Stimulated activated naive B cell treated with anti-CD40 and anti-IgM and Interleukin-4, amounts not matched to agents 10 μg/mL and 1 μg/mL and 100 μg/mL, for 72 hours (primary cell): ENCODE measurements around the gene PTPRK.

Source experiments
- ATAC-seq, 2 donors: fragments of 150-1000 bp; cut with Tn5 transposase; replicated peaks; 2 replicates each; pipeline ENCODE4 v1.10.0; 2021; ENCODE audit warnings: moderate library complexity in 1 of 2
- DNase-seq: peaks from one replicate; pipeline ENCODE4 v3.0.0; 2021
- H3K27ac Mint-ChIP-seq: one replicate; pipeline ENCODE4 v1.8.0; 2022; ENCODE audit warnings: mild to moderate bottlenecking, mixed read lengths
- H3K27me3 Mint-ChIP-seq, 2 donors: one replicate each; pipeline ENCODE4 v1.8.0; 2022; ENCODE audit warnings: mixed read lengths in 2 of 2
- H3K36me3 Mint-ChIP-seq, 2 donors: one replicate each; pipeline ENCODE4 v1.8.0; 2022; ENCODE audit warnings: mixed read lengths in 2 of 2, mild to moderate bottlenecking in 1 of 2
- H3K4me1 Mint-ChIP-seq, 2 donors: one replicate each; pipeline ENCODE4 v1.8.0; 2022; ENCODE audit warnings: mixed read lengths in 2 of 2, mild to moderate bottlenecking in 1 of 2
- H3K4me3 Mint-ChIP-seq, 2 donors: one replicate each; pipeline ENCODE4 v1.8.0; 2022; ENCODE audit warnings: mild to moderate bottlenecking in 2 of 2, mixed read lengths in 2 of 2, moderate library complexity in 1 of 2
- H3K9me3 Mint-ChIP-seq, 2 donors: one replicate each; pipeline ENCODE4 v1.8.0; 2022; ENCODE audit warnings: mixed read lengths in 2 of 2, mild to moderate bottlenecking in 1 of 2

The PTPRK gene

DNA sequence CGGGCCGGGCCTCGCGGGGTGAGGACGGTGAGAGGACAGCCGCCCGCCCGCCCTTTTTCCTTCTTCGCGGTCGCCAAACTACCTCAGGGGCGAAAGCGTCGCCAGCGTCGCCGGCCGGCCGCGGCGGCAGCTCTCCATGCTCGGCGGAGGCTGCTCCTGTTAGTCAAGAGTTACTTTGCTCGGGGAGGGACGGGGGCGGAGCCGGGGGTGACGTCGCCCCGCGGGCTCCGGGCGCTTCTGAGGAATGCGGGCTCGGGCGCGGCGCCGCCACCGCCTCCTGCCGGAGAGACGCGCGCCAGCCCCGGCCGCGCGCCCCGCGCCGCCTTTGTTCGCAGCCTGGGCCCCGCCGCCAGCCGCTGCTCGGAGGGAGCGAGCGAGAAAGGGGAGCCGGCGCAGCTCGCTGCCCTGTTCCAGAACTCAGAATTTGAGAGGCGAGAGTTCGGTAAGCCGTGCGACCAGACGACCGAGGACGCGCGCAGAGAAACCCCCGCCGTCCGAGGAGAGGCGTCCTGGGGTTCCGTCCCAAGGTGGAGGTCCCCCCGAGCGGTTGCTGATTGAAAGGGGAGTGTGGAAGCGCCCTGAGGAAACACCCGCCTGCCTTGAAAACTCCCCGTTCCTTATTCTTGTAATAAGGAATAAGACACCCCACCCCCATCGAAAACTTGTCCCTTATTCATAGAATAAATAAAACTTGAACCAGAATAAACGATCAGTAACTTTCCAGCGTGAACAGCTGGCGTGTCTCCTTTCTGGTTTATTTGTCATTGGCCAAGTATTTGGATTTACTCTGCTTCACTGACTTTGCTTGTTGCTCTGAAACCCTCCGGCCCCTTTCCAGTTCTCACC is at the start of gene PTPRK:
Gene PTPRK (minus strand): TSS at position 164 of the 846 bp plus-strand sequence. CDS start 241 bp downstream, outside the sequence.
- H3K27ac Mint-ChIP-seq, result peak within 1 kb of the TSS; percentile 87
- peaks cover 14 to 28% of the 10 kb centered on the region in 2 donors for H3K4me1 Mint-ChIP-seq
- peak; percentile 63 for DNase-seq
- H3K4me3 Mint-ChIP-seq, result peak within 1 kb of the TSS; percentile 92 to 94
- peak; percentile 89 to 91 for ATAC-seq
- H3K9me3 Mint-ChIP-seq, result no peaks in the 10 kb centered on the region
- H3K27me3 Mint-ChIP-seq, result peaks cover 48 to 75% of the 10 kb centered on the region in 2 donors
- no peaks in the 10 kb centered on the region for H3K36me3 Mint-ChIP-seq

DNA sequence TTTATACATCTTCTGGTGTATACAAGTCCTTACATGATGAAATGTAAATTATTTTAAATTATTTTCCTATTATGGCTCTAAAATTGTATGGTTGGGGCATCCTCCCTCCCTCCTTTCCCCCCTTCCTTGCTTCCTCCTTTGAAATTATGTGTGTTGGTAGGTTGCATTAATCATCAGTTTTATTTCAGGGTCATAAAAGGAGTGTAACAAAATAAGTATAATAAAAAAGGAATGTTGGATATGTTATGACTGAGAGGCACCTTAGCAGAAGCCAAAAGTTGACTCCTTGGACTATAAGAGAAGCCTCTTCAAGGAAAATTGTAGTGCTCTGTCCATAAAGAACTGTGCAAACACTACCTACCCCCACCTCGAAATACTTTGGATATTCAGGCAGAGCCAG is 46.6 kb upstream of the PTPRK start:
- Mint-ChIP-seq H3K36me3 (no peaks in the 10 kb centered on the region), H3K4me1 (no peaks in the 10 kb centered on the region), H3K9me3 (no peaks in the 10 kb centered on the region), H3K27me3 (no peaks in the 10 kb centered on the region), H3K4me3 (no peak overlapping the region), H3K27ac (no peak overlapping the region)
- ATAC-seq, result no peak
- DNase-seq, result no peak

DNA sequence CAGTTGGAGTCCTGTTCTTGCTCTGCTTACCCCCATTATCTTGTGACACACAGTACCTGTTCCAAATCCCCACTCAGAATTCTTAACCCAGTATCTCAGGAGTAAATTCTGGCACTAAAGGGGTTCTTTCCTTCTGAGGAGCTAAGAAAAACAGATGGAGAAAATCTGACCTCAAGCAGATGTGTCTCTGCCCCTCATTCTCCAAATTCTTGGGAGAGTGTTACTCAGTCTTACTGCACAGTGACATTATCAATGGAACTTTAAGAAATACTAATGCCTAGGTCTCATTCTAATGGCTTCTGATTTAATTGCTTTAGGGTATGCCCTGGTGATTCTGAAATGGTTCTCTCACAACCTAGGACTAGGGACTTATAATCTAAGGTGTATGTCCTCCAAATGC is 40.6 kb upstream of the PTPRK start:
- Mint-ChIP-seq H3K9me3 (no peaks in the 10 kb centered on the region), H3K27ac (no peak overlapping the region), H3K4me1 (no peaks in the 10 kb centered on the region), H3K36me3 (no peaks in the 10 kb centered on the region), H3K27me3 (no peaks in the 10 kb centered on the region), H3K4me3 (no peak overlapping the region)
- ATAC-seq, result no peak
- no peak for DNase-seq

DNA sequence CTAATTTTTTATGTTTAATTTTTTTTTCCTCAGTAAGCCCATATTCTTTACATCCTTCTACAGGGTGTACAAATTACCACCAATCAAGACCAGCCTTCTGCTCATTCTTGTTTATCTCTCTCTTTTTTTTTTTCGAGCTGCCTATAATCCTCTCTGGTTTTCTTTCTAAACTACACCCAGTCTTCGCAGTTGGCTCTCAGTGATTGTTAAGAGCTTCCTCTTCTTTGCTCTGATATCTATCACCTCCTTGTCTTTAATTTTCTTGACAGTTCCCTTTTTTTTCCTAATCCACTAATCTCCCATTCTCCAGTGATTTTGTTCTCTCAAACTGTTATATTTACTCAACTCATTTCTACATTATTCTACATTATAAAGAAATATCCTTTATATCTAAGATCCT is 38.5 kb upstream of the PTPRK start:
- Mint-ChIP-seq H3K9me3 (no peaks in the 10 kb centered on the region), H3K4me3 (no peak overlapping the region), H3K4me1 (no peaks in the 10 kb centered on the region), H3K27me3 (no peaks in the 10 kb centered on the region), H3K36me3 (no peaks in the 10 kb centered on the region), H3K27ac (no peak overlapping the region)
- ATAC-seq (no peak), DNase-seq (no peak)

DNA sequence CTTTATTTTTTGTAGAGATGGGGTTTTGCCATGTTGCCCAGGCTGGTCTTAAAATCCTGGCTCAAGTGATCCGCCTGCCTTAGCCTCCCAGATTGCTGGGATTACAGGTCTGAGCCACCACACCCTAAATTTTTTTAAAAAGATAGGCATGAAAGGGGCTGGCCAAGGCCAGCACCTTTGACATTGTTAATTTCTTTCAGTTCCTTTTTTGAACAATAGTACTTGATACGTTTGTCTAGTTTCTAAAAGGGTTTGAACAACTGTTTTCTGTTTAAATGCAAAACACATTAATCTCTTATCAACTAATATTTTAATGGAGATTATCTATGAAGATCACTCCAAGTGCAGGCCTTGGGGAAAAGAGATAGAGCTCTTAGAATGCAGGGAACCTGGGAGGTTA is 37.6 kb upstream of the PTPRK start:
- Mint-ChIP-seq H3K27ac (no peak overlapping the region), H3K4me3 (no peak overlapping the region), H3K4me1 (no peaks in the 10 kb centered on the region), H3K36me3 (no peaks in the 10 kb centered on the region), H3K9me3 (no peaks in the 10 kb centered on the region), H3K27me3 (no peaks in the 10 kb centered on the region)
- no peak for ATAC-seq
- DNase-seq, result no peak

DNA sequence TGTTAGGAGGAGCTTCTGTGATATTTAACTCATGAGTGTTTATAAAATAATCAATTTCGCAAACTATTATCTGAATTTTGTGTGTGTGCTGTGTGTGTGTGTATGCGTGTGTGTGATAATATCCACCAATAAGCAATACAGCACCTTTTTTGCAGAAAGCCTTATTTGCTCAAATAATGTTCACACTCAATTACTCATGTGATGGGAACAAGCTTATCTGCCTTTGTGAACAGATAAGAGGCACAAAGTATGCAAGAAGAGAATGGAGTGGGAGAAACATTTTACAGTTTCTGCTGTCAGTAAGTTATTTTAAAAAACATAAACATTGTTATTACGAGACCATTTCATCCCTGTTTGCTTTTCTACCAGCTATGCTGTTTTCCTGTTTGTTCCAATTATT is 36.7 kb upstream of the PTPRK start:
- Mint-ChIP-seq H3K27me3 (no peaks in the 10 kb centered on the region), H3K4me3 (no peak overlapping the region), H3K36me3 (no peaks in the 10 kb centered on the region), H3K4me1 (no peaks in the 10 kb centered on the region), H3K9me3 (no peaks in the 10 kb centered on the region), H3K27ac (no peak overlapping the region)
- no peak for ATAC-seq
- DNase-seq, result no peak

DNA sequence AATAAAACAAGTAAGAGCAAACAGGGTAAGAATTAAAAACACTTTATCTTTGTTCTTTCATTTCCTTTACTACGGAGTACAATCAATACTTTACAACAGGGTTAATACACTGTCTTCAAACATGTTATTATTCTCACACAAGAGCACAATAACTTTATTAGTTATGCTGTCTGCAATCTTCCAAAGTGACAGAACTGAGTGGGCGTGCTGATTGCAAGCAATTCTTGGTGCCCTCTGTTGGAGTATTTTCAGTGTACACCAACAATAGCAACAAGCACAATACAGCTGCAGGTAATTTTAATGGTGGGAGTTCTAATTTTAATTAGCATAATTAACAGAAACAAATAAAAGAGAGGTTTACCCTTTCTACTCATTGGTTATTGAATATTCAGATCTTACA is 33.9 kb upstream of the PTPRK start:
- H3K36me3 Mint-ChIP-seq, result no peaks in the 10 kb centered on the region
- no peaks in the 10 kb centered on the region for H3K9me3 Mint-ChIP-seq
- no peak for ATAC-seq
- H3K27ac Mint-ChIP-seq, result no peak overlapping the region
- no peaks in the 10 kb centered on the region for H3K4me1 Mint-ChIP-seq
- no peak overlapping the region for H3K4me3 Mint-ChIP-seq
- no peaks in the 10 kb centered on the region for H3K27me3 Mint-ChIP-seq
- no peak for DNase-seq

DNA sequence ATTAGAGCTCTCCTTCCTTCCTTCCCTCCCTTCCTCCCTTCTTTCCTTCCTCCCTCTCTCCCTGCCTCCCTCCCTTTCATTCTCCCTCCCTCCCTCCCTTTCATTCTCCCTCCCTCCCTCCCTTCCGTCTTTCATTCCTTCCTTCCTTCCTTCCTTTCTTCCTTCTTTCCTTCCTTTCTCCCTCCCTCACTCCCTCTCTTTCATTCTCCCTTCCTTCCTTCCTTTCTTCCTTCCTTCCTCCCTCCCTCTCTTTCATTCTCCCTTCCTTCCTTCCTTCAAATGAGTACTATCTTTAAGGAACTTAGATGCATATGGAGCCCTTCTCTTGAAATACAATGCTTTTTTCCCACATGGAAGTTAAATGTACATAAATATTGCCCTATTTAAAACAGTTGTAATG is 20.9 kb upstream of the PTPRK start:
- Mint-ChIP-seq H3K27me3 (peaks cover 0 to 4% of the 10 kb centered on the region in 2 donors), H3K4me3 (no peak overlapping the region), H3K9me3 (no peaks in the 10 kb centered on the region), H3K4me1 (no peaks in the 10 kb centered on the region), H3K27ac (no peak overlapping the region), H3K36me3 (no peaks in the 10 kb centered on the region)
- ATAC-seq (no peak), DNase-seq (no peak)

DNA sequence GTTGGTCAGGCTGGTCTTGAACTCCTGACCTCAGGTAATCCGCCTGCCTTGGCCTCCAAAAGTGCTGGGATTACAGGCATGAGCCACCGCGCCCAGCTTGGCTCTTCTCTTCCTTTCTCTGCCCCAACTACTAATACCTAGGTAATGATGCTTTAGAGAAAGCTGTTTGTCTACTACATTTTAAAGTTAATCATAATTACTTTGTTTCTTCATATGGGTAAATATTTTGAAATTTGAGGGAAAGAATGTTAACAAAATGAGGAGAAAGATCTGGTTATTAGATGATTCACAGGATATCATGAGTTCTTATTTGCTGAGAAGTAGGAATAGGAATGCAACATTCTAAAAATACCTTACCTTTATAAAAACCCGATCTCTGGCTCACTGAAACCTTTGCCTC is 18.4 kb upstream of the PTPRK start:
- peaks cover 3 to 4% of the 10 kb centered on the region in 2 donors for H3K27me3 Mint-ChIP-seq
- no peaks in the 10 kb centered on the region for H3K4me1 Mint-ChIP-seq
- H3K9me3 Mint-ChIP-seq, result no peaks in the 10 kb centered on the region
- H3K27ac Mint-ChIP-seq, result no peak overlapping the region
- no peak overlapping the region for H3K4me3 Mint-ChIP-seq
- DNase-seq (no peak), ATAC-seq (no peak)
- H3K36me3 Mint-ChIP-seq, result no peaks in the 10 kb centered on the region

DNA sequence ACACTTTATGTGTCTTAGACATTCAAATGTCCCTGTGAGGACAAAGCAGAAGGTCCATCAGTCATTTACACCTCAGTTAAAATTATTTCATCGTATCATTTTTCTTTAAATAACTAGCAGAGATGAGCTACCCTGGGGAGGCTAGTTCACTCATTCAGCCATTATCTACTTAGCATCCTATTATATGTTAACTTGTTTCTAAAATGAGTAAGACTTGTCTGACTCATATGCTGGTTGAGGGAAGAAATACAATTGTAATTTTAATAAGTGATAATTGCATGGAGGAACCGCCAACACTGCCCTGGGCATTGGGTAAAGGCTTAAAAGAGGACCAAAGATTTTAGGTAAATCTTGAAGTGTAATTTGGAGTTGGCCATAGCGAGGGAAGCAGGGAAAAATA is 12.4 kb upstream of the PTPRK start:
- DNase-seq, result no peak
- ATAC-seq, result no peak
- Mint-ChIP-seq H3K4me1 (no peaks in the 10 kb centered on the region), H3K27me3 (peaks cover 3 to 16% of the 10 kb centered on the region in 2 donors), H3K4me3 (no peak overlapping the region), H3K27ac (no peak overlapping the region), H3K9me3 (no peaks in the 10 kb centered on the region), H3K36me3 (no peaks in the 10 kb centered on the region)

DNA sequence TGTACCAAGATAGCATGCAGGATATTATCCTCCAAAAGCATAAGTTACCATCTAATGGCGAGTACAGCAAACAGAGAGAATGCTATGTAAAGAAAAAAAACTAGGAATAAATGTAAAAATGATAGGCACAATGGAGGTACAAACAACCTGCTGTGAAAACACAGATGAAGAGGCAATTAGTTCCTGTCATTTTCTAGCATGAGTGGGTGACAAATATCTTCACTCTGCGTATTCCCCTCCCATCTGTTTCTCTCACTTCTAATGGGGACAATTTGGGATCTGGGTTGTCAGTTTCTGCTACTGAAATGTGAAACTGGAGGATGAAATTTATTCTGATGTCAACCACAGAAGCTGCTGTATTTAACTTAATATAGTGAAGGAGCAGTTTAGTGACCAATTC is 11.7 kb upstream of the PTPRK start:
- Mint-ChIP-seq H3K27ac (no peak overlapping the region), H3K4me3 (no peak overlapping the region), H3K4me1 (no peaks in the 10 kb centered on the region), H3K9me3 (no peaks in the 10 kb centered on the region), H3K27me3 (peaks cover 3 to 16% of the 10 kb centered on the region in 2 donors), H3K36me3 (no peaks in the 10 kb centered on the region)
- DNase-seq, result no peak
- ATAC-seq, result no peak

DNA sequence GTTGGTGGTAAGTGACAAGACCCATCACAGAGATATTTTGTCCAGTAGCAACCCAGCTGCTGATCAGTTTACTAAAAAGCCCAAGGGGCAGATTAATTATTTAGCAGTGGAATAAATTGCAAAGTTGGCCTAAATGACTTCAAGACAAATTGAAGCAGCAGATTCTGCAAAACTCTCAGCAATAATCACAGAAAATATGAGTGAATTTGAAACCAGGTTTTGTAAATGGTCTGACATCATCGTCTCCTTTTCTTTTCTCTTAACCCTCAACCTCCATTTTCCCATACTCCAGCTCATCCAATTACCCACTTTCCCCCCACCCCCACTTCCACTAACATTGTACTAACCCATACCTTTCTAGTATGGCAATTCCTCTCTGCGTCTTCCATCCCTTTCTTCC is 11.3 kb upstream of the PTPRK start:
- no peaks in the 10 kb centered on the region for H3K9me3 Mint-ChIP-seq
- no peak for DNase-seq

DNA sequence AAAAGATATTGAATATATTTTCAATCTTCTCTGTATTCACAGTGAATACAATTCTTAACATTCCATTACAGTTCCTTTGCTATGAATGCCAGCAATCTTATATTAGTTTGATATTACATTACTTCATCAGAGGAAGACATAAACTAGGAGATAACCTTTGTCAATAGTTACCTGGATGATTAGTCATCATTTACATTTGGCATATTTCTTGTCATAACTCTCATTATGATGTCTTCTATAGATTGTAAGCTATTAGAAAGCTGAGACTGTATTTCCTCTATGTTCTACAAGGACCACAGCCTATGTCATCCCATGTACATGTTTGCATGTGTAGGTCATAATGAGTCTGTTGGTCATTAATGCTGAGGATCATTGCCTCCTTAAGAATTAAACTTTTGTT is 7.8 kb upstream of the PTPRK start:
- H3K4me3 Mint-ChIP-seq, result no peak overlapping the region
- ATAC-seq, result no peak
- H3K27ac Mint-ChIP-seq, result no peak overlapping the region
- no peaks in the 10 kb centered on the region for H3K4me1 Mint-ChIP-seq
- no peaks in the 10 kb centered on the region for H3K9me3 Mint-ChIP-seq
- H3K27me3 Mint-ChIP-seq, result peaks cover 3 to 31% of the 10 kb centered on the region in 2 donors
- no peaks in the 10 kb centered on the region for H3K36me3 Mint-ChIP-seq
- no peak for DNase-seq

More for the DNA sequence above, 11.3 kb upstream of the PTPRK start:
- peaks cover 3 to 16% of the 10 kb centered on the region in 2 donors for H3K27me3 Mint-ChIP-seq
- no peak for ATAC-seq
- H3K4me3 Mint-ChIP-seq, result no peak overlapping the region
- no peak overlapping the region for H3K27ac Mint-ChIP-seq
- H3K4me1 Mint-ChIP-seq, result no peaks in the 10 kb centered on the region
- no peaks in the 10 kb centered on the region for H3K36me3 Mint-ChIP-seq

DNA sequence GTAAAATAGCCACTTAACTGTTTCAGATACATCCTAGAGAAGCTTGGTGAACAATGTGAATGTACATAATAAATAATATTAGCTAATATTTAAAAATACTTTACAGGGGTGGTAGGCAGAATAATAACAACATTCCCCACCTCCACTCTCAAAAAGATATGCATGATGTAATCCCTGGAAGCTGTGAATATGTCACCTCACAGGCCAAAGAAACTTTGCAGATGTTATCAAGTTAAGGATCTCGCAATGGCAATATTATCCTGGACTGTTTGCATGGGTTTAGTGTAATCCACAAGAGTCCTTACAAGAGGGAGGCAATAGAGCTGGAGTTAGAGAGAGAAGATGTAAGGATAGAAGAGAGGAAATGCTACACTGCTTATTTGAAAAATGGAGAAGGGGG is 7.0 kb upstream of the PTPRK start:
- Mint-ChIP-seq H3K36me3 (no peaks in the 10 kb centered on the region), H3K4me1 (no peaks in the 10 kb centered on the region), H3K4me3 (no peak overlapping the region), H3K27ac (no peak overlapping the region), H3K9me3 (no peaks in the 10 kb centered on the region), H3K27me3 (peaks cover 5 to 29% of the 10 kb centered on the region in 2 donors)
- DNase-seq (no peak), ATAC-seq (no peak)

DNA sequence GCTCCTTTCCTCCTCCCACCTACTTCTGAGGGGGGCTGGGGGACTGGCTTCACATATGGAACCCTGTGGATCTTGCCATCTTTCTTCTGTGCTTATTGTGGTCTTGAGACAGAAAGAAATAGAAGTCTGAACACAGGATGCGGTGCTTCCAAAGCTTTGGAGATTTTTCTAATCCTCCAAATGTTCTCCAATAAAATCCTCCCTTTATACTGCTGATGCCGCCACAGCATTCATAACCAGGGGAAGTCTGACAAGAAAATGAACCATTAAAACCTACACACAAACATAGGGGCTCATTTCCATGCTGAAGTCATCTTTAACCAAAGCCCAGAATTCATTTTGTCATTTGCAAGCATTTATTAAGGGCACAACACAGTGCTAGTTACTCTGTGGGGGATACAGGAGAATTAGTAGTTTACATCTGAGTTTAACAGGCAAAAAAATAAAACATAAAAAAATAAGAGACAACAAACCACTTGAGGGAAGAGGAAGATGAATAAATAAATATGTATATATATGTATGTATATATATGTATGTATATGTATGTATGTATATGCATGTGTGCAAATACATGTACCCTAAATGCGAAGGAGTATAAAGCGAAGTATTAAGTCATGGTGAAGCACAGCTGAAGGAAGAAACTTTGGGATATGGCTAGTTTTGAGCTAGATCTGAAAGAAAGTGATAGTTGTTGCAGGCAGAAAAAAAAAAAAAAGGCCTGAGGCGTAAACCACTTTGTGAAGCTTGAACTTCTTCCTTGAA is 5.9 kb upstream of the PTPRK start:
- no peak for ATAC-seq
- no peak overlapping the region for H3K4me3 Mint-ChIP-seq

More for the DNA sequence above, 5.9 kb upstream of the PTPRK start:
- Mint-ChIP-seq H3K4me1 (no peaks in the 10 kb centered on the region), H3K27me3 (peaks cover 6 to 37% of the 10 kb centered on the region in 2 donors), H3K9me3 (no peaks in the 10 kb centered on the region), H3K27ac (no peak overlapping the region), H3K36me3 (no peaks in the 10 kb centered on the region)
- DNase-seq, result no peak
